Measurements from ENCODE around the gene CHP1.

The CHP1 gene

DNA sequence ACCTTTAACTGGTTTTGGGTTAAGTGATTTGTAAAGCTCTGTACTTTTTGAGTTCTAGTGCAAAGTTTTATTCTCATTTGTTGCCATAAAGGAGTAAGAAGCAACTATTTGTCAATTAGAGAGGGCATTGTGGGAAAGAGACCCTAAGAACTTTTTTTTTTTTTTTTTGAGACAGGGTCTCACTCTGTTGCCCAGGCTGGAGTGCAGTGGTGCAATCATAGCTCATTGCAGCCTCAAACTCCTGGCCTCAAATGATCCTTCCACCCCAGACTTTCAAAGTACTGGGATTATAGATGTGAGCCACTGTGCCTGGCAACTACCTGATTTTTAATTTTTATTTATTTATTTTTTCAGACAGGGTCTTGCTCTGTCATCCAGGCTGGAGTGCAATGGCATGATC is 4.9 kb downstream of the CHP1 start:
- TF ChIP-seq SIN3A (IDR thresholded peaks at IDR 0.05; ENCODE audit: borderline replicate concordance, insufficient read depth, low read length) (no peak), TAF1 (IDR thresholded peaks at IDR 0.05; ENCODE audit: borderline replicate concordance, insufficient read depth, low read length) (no peak), FOXP2 (optimal IDR thresholded peaks at IDR 0.05; ENCODE audit: borderline replicate concordance, extremely low read depth, extremely low read length, insufficient read depth) (no peak), POLR2AphosphoS5 (IDR thresholded peaks at IDR 0.05; ENCODE audit: low read depth, low read length) (no peak)
- TF ChIP-seq, protein P1, sequence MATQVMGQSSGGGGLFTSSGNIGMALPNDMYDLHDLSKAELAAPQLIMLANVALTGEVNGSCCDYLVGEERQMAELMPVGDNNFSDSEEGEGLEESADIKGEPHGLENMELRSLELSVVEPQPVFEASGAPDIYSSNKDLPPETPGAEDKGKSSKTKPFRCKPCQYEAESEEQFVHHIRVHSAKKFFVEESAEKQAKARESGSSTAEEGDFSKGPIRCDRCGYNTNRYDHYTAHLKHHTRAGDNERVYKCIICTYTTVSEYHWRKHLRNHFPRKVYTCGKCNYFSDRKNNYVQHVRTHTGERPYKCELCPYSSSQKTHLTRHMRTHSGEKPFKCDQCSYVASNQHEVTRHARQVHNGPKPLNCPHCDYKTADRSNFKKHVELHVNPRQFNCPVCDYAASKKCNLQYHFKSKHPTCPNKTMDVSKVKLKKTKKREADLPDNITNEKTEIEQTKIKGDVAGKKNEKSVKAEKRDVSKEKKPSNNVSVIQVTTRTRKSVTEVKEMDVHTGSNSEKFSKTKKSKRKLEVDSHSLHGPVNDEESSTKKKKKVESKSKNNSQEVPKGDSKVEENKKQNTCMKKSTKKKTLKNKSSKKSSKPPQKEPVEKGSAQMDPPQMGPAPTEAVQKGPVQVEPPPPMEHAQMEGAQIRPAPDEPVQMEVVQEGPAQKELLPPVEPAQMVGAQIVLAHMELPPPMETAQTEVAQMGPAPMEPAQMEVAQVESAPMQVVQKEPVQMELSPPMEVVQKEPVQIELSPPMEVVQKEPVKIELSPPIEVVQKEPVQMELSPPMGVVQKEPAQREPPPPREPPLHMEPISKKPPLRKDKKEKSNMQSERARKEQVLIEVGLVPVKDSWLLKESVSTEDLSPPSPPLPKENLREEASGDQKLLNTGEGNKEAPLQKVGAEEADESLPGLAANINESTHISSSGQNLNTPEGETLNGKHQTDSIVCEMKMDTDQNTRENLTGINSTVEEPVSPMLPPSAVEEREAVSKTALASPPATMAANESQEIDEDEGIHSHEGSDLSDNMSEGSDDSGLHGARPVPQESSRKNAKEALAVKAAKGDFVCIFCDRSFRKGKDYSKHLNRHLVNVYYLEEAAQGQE (IDR thresholded peaks at IDR 0.05; ENCODE audit: insufficient read depth in 1 of 2, low read depth in 2 of 2, low read length in 2 of 2): no peak

DNA sequence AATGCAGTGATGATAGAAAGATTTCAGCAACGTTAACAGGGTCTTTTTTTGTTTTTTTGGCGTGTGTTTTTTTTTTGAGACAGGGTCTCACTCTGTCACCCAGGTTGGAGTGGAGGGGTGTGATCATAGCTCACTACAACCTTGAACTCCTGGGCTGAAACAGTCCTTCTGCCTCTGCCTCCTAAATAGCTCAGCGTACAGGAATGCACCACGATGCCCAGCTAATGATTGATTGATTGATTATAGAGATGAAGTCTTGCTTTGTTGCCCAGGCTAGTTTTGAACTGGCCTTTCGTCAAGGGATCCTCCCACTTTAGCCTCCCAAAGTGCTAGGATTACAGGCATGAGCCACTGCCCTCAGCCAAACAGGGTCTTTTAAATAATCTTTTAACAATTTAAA is 7.0 kb downstream of the CHP1 start:
- TF ChIP-seq SIN3A (IDR thresholded peaks at IDR 0.05; ENCODE audit: borderline replicate concordance, insufficient read depth, low read length) (no peak), POLR2AphosphoS5 (IDR thresholded peaks at IDR 0.05; ENCODE audit: low read depth, low read length) (no peak), FOXP2 (optimal IDR thresholded peaks at IDR 0.05; ENCODE audit: borderline replicate concordance, extremely low read depth, extremely low read length, insufficient read depth) (no peak), TAF1 (IDR thresholded peaks at IDR 0.05; ENCODE audit: borderline replicate concordance, insufficient read depth, low read length) (no peak)
- TF ChIP-seq, protein P1 (IDR thresholded peaks at IDR 0.05; ENCODE audit: insufficient read depth in 1 of 2, low read depth in 2 of 2, low read length in 2 of 2): no peak

DNA sequence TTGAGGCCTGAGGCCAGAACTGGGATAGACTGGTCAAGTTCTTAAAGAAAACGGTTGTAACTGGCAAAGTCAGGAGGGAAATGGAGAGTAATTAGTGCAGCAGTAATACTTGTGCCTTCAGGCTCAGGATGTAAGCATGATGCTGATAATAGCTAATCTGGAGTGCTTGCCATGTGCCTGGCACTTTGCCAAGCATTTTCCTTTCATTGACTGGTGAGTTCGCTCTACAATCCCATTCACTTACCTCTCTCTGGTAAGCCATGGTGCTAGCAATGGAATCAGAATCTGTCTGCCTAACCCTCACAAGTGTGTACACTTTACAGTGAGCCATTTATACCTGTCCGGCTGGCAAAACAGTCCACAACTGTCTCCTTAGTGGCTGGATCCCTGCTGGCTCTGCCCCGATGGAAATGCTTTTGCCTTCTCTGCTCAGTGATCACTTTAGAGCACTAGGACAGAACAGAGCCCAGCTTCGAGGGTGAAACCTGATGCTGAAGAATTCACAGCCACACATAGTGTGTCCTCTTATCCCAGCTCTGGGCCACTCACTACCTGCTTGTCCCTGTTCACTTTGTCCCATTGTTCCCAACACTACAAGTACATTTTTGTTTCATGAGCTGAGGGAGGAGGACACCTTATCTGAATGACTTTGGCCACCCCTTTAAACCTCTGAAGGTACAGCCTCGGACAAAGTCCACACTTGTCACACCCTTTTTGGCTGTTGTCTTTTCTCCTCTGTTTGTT is 10.3 kb downstream of the CHP1 start:
- TF ChIP-seq POLR2AphosphoS5 (IDR thresholded peaks at IDR 0.05; ENCODE audit: low read depth, low read length) (peak; percentile 61; the same call in 1 of the 2 replicates), TAF1 (IDR thresholded peaks at IDR 0.05; ENCODE audit: borderline replicate concordance, insufficient read depth, low read length) (peak; percentile 66; the same call in 1 of the 2 replicates), SIN3A (IDR thresholded peaks at IDR 0.05; ENCODE audit: borderline replicate concordance, insufficient read depth, low read length) (peak; percentile 89; the same call in 1 of the 2 replicates), FOXP2 (optimal IDR thresholded peaks at IDR 0.05; ENCODE audit: borderline replicate concordance, extremely low read depth, extremely low read length, insufficient read depth) (no peak)
- TF ChIP-seq, protein P1 (IDR thresholded peaks at IDR 0.05; ENCODE audit: insufficient read depth in 1 of 2, low read depth in 2 of 2, low read length in 2 of 2): 0 out of 4 replicates have a peak, but pooled peaks of 1 of the 2 experiments have one; percentile 23

DNA sequence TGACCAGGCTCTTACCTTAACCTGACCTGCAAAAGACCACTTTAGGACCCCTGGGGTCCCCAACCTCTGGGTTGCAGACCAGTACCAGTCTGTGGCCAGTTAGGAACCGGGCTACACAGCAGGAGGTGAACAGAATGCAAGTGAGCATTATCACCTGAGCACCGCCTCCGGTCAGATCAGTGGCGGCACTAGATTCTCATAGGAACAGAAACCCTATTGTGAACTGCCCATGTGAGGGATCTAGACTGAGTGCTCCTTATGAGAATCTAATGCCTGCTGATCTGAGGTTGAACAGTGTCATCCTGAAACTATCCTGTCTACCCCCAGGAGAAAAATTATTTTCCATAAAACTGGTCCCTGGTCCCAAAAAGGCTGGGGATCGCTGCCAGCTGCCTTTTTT is 20.3 kb downstream of the CHP1 start:
- TF ChIP-seq SIN3A (IDR thresholded peaks at IDR 0.05; ENCODE audit: borderline replicate concordance, insufficient read depth, low read length) (no peak), FOXP2 (optimal IDR thresholded peaks at IDR 0.05; ENCODE audit: borderline replicate concordance, extremely low read depth, extremely low read length, insufficient read depth) (no peak), POLR2AphosphoS5 (IDR thresholded peaks at IDR 0.05; ENCODE audit: low read depth, low read length) (no peak), TAF1 (IDR thresholded peaks at IDR 0.05; ENCODE audit: borderline replicate concordance, insufficient read depth, low read length) (no peak)
- TF ChIP-seq, protein P1 (IDR thresholded peaks at IDR 0.05; ENCODE audit: insufficient read depth in 1 of 2, low read depth in 2 of 2, low read length in 2 of 2): no peak

Data from PFSK-1 (cell line).